ENCODE results near the gene PSME4.
"Not testable (repeated sequence)": the region's sequence is repeated elsewhere in the genome, so short reads cannot be mapped to it uniquely, and the experiment has no call there.

PSME4 gene

DNA sequence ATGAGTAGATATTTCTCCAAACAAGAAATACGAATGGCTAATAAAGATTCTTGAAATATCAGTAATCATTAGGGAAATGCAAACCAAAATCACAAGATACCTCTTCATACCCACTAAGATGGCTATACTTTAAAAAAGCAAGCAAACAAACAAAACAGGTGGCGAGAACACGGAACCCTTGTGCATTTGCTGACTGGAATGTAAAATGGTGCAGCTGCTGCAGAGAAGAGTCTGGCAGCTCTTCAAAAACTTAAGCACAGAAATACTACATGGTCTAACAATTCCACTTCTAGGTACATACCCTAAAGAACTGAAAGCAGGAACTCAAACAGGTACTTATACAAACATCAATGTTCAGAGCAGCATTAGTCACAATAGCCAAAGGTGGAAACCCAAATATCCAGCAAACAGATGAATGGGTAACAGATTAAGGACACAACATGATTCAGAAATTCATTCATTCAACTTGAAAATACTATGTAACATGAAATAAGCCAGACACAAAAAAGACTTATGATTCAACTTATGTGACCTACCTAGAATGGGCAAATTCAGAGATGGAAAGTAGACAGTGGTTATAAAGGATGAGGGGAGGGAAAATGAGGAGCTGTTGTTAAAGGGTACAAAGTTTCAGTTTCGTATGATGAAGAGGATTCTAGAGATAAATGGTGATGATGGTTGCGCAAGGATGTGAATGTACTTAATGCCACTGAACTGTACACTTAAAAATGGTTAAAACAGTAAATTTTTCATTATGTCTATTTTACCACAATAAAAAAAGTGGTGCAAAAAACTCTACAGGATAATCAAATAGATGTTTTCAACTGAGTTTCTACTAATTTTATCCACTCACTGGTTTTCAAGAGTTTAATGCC, 84.2 kb downstream of the PSME4 start:
- DNase-seq, result no peak

DNA sequence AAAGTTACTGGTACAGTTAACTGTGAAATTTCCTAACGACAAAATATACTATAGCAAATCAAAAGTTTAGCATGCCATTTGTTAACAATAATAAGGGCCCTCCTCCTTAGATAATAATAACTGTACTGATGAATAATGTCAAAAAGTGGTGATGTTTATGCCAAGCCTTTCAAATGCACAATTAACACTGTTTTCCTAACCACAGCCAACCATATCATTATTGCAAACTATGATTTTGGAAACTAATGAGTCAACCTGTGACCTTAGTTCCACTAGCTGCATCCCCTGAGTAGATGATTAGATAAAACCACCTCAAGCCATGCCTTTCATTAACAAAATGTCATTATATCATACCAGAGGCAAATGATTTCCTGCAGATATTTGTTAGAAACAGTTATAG, 85.9 kb downstream of the PSME4 start:
- DNase-seq, result no peak

DNA sequence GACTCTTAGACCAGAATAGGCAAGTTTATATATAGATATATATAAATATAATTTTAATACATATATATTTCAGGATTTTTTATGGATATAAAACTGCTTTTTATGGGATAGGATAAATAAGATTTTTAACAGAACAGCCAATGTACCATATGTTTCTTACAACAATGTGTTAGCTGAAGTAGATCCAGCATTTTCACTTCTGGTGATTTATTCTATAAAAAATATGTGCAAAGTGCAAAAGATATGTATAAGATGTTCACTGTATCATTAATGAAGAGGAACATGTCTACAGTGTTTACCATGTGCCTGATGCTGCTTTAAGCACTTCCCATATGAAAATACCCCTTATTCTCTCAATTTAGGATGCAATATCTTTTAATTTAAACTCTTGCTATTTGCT, 88.8 kb downstream of the PSME4 start:
- no peak for DNase-seq

DNA sequence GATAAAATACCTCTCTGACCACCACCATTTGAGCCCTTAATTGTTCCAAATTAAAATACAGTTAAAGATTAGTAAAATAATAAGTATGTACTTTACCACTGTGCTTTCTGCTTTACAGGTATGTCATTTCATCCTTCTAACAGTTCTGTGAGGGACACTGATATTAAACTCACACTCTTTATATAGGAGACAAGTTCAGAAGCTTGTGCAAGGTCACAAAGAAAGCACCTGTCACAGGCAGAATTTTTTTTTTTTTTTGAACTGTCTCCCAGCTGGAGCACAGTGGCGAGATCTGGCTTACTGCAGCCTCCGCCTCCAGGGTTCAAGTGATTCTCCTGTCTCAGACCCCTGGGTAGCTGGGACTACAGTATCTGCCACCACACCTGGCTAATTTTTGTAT, 89.4 kb downstream of the PSME4 start:
- DNase-seq, result no peak

DNA sequence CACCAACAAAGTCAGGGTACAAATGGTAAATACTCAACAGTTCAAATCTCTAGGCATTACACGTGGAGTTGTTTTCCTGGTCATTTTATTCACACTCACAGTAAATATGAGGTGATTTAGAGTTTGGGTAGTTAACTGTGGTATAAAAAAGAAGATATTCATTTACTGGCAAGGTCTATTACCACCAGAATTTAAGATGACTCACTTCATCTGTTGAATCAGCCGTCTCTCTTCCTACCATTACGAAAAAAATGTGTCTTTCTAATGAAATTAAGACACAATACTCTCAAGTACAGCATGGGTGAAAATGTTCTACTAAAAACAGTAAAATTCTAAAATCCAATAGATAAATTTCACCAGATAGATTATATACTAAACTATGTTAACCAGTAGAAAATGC, 90.0 kb downstream of the PSME4 start:
- DNase-seq, result no peak

DNA sequence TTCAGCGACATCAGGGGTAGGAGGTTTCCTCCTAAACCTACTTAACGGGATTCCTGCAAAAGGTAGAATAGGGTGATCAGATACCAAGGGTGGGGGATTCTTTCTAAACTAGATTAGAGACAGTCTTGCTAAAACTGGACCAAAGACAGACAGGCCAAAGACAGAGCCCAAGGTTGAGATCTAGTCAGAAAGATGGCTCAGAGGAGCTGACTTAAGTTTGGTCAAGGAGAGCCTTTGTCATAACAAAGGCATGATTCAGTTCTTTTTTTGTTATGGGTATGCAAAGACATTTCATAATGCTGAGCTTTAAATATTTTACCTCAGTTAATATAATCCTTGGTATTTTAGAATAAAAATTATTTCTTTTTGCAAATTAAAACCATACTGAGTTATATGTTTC, 93.2 kb downstream of the PSME4 start:
- DNase-seq, result no peak

DNA sequence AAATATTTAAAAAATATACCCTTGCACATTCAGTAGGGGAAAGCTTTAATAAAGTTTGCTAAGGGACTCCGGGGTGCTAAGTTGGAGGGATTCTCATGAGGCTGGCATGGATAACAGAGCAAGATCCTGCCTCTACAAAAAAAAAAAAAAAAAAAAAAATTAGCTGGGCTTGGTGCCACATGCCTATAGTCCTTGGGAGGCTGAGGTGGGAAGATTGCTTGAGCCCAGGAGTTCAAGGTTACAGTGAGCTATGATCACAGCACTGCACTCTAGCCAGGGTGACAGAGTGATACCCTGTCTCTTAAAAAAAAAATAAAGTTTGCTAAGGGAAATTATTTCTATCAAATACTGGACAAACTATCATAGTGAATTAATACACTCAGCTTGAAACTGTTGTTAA, 93.7 kb downstream of the PSME4 start:
- DNase-seq, result no peak

DNA sequence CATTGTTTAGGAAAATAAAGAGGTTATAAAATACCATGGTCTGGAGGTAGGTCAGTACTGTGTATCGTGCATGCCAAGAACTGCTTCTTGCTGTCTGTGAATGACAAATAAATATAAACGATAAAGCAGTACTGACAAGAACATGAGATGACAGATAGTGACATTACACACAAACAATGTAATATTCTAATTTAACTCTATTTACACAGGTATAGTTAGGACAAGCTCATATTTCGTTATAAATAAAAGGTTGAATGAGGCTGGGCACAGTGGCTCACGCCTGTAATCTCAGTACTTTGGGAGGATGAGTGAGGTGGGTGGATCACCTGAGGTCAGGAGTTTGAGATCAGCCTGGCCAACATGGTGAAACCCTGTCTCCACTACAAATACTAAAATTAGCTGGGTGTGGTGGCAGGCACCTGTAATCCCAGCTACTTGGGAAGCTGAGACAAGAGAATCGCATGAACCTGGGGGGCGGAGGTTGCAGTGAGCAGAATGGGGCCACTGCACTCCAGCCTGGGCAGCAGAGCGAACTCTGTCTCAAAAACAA, 96.3 kb downstream of the PSME4 start:
- no peak for DNase-seq

DNA sequence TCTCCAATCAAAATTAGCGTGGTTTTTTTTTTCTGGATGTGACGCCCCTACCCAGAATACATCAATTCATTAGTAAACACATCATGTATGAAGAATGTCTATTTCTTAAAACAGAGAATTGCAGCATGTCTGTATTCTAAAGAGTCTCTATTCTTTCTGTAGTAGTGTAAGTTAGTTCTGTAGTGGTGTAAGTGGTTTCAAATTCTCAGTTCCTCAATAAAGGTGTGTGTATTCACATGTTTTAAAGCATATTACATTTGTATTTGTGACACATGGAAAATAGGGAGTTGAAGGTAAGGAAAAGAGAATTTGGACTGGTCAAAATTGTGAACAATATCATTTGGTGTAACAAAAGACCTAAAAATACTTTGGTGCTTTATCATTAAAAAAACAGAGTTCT, 103.0 kb downstream of the PSME4 start:
- no peak for DNase-seq

DNA sequence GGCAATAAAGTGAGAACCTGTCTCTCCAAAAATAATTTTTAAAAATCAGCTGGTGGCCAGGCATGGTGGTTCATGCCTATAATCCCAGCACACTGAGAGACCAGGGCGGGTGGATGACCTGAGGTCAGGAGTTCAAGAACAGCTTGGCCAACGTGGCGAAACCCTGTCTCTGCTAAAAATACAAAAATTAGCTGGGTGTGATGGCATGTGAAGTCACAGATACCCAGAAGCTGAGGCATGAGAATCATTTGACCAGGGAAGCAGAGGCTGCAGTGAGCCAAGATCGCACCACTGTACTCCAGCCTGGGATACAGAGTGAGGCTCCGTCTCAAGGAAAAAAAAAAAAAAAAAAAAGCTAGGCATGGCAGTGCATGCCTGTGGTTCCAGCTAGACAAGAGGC, 103.6 kb downstream of the PSME4 start:
- DNase-seq, result no peak

DNA sequence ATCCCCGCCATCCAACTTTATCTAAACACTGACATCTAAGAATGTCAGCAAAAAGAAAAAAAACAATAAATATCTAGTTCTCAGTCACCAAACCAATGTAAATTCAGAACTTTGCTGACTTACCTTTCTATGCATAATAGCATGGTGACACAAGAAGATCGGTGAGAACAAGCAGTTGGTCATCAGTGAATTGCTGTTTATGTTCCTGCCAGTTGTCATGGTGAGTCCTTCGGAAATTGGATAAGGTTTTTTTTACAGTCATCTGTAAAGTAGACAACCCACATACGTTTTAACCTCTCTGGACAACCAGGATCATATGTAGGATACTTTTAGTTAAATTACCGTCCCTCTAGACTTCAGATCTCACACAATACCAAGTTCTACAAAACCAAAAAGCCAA, 104.8 kb downstream of the PSME4 start:
- no peak for DNase-seq

DNA sequence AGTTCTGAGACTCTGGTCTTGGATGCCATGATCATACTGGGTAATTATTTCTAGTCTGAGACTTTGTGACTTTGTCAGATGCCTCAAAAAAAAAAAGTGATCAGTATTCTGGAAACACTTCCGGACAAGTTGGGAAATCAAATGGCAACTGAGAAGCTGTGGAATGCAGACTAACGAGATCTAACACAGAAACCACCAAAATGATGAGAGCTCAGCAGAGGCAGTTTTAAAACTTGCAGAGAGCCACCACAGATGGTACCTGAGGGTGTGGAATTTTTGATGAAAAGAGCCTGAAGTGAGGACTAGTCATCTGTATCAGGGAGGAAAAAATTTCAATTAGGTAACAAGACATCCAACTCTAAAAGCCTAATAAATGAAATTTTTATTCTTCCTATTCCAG, 105.5 kb downstream of the PSME4 start:
- no peak for DNase-seq

DNA sequence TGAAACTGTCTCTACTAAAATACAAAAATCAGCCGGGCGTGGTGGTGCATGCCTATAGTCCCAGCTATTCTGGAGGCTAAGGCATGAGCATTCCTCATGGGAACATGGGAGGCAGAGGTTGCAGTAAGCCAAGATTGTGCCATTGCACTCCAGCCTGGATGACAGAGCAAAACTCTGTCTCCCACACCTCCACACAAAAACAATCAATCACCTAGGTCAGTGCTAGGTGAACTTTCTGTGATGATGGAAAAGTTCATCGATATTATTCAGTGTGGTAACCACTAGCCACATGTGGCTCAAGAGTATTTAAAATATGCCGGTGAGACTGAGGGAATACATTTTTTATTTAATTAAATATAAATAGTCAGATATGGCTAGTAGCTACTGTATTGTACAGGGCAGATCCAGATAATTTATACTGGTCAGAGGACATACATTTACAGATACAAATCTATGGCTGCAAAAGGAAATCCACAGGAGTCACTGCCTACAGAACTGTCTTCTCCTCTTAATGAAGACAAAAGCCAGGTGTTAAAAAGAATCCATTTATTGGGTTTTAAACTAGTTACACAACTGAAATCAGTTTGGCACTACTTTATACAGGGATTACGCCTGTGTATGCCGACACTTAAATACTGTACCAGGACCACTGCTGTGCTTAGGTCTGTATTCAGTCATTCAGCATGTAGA, 107.1 kb downstream of the PSME4 start:
- DNase-seq, result no peak

DNA sequence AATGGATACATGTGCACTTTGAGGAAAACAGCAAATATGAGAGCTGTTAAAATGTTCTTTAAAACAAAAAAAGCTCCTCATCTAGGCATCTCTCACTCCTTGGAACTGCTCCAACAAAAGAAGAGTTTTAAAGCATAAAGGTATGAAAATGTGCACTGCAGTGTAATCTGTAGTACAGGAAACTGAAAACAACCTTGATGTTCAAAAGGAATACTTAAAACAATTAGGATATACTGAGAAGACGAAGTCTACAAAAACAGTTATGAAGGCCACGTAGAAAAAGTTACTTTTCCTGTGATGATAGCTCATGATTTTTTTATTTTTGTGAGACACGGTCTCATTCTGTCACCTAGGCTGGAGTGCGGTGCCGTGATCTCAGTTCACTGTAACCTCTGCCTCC, 109.0 kb downstream of the PSME4 start:
- no peak for DNase-seq

DNA sequence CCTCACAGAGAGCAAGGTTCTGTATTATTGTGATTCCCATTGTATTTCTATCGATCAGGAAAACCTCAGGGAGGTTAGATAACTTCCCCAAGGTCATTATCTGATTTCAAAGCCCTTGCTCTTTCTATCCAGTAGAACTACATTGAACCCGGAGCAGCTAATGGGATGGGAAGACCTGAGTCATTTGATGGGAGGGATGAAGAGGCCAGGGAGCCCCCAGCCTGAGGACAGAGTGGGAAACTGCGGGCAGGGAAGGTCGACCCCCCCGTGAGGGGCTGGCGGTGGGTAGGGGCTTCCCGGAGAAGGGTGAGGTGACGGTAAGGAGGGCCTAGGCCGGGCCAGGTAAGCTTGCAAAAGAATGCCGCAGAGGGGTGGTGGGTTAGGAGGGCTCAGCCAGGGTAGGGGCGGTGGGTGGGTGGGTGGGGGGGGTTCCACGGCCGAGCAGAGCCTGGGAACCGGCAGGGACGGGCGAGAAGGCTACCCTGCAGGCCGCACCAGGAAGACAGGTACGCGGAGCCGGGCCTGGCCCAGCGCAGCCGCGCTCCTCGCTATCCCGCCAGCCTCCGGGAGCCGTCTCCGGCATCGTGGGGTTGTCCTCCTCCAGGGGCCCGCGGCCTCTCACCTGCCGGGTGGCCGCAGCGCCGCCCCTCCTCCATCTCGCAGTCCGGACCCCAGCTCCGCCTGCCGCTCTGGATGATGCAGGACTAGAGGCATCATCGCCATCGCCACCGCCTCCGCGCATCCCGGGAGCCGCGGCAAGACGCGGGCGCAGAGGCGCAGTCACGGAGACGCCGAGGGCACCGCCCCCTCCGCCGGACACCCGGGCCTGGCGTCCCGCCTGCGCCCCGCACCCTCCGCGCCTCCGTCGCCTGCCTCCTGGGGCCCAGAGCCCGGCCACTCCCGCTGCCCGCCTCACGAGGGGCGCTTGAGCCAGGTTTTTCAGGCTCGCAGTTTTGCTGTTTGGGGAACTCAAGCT, 111.3 kb downstream of the PSME4 start, which contains the start of gene GPR75:
GPR75 (minus strand) TSS at position 762 of the 976 bp plus-strand sequence. CDS start 5,211 bp downstream, outside the sequence.
- peak; percentile 10 for DNase-seq

DNA sequence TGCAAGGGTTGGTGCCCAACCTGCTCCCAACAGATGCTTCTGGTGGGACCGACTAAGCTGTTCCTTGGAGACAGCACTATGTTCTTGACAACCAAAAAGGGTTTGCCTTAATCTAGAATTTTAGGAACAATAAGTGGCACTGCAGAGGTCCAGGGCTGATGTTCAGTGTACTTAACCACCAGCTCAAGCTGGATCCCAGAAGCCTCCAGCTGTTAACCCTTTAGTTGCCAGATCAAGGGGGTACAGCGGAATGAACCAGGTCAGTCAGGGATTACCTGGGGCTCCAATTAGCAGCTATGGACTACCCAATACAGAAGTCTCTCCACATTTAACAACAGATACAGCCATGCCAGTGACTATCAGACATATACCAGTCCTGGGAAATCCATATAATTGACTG, 114.5 kb downstream of the PSME4 start:
- no peak for DNase-seq

DNA sequence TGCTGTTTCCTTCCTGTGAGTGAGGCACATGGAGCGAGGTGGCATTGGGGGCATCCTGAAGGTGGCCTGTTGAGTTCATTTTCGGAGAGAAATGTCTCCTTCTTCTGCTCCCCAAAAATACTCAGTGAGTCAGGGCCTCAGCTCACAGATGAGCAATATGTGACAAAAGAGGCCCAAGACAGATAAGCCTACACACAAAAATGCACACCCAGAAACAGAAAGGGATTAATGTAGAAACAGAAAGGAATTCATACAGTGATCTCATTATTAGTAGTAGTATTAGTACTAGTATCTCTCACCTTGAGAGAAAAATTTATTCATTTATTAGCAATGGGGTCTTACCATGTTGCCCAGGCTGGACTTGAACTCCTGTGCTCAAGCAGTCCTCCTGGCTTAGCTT, 116.1 kb downstream of the PSME4 start:
- no peak for DNase-seq

DNA sequence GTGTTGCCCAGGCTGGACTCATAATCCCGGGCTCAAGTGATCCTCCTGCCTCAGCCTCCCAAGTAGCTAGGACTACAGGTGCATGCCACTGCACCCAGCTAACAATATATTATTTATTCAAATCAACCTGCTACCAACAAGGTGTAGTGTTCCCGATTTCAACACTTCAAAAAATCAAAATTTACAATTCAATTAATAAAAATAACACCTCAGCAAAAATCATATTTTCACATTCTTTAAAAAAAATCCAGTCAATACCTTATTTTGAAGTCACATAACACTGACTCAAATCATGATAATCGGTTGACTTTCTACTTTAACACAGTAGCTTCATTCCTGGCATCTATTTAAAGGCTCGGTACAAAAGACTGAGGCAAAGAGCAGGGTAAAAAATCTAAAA, 118.3 kb downstream of the PSME4 start:
- DNase-seq, result no peak

DNA sequence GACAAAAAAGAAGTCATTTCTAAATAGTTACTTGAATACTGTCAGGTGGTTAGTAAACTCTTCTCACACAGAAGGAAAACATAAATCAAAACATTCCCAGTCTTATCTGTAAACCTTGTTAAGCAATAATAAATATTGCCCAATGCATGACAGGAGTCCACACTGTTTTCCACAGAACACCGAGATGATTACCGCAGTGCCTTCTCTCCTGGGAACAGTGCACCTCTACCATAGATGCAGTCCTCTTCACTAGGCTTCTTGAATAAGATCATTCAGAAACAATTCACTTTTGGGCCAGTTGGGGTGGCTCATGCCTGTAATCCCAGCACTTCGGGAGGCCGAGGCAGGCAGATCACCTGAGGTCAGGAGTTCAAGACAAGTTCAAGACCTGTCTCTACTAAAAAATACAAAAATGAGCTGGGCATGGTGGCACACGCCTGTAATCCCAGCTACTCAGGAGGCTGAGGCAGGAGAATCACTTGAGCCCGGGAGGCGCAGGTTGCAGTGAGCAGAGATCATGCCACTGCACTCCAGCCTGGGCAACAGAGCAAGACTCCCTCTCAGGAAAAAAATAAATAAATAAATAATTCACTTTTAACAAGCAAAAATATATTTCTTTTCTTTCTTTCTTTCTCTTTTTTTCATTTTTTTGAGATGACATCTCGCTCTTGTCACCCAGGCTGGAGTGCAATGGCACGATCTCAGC, 119.6 kb downstream of the PSME4 start:
- DNase-seq, result not testable (repeated sequence)

DNA sequence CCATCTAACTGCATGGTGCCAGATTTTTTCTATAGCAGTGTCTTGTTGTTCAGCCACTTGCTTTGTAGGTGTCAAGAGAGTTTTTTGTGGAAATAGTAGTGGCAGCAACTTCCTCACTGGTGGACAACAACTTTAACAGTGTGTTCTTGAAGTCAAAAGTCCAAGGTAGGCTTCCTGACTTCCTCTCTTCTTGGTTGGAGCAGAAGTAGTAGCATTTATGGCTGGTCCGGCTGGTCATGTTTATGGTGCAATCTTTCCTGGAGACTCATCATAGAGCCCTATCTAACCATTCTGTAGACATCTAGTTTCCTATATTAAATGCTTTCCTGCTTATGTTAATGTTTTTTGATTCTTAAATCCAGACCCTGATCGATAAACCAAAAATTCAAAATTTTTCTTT, 122.7 kb downstream of the PSME4 start:
- DNase-seq, result no peak

DNA sequence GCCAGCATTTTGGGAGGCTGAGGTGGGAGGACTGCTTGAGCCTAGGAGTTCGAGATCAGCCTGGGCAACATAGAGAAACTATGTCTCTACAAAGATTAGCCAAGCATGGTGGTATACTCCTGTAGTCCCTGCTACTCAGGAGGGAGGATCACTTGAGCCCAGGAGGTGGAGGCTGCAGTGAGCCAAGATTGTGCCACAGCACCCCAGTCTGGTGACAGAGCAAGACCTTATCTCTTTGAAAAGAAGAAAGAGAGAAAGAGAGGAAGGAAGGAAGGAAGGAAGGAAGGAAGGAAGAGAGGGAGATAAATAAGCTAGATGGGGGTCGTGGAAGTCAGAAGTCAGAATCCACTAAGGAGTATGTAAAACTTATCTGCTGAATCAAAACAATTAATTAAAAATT, 127.2 kb downstream of the PSME4 start:
- DNase-seq, result no peak

DNA sequence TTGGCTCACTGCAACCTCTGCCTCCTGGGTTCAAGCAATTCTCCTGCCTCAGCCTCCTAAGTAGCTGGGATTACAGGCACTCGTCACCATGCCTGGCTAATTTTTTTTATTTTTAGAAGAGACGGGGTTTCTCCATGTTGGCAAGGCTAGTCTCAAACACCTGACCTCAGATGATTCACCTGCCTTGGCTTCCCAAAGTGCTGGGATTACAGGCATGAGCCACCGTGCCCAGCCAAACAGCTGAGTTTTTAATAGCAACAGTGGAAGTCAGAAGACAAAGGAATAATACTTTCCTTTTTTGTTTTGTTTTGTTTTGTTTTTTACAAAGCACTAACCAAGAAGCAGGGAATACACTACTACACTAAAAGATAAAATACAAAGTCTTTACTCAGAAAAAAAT, 127.9 kb downstream of the PSME4 start:
- no peak for DNase-seq
